Mucosa of rectum (tissue), 2 donors: ENCODE data around the gene SFXN3.

ENCODE experiments used
- H3K27ac ChIP-seq, 2 donors: one replicate each; pipeline ENCODE4 v1.7.0; 2013; ENCODE audit warnings: inconsistent platforms in 2 of 2, low read depth in 2 of 2, low read length in 2 of 2
- H3K27me3 ChIP-seq, 2 donors: one replicate each; pipeline ENCODE4 v1.7.0; 2013; ENCODE audit warnings: low read length in 2 of 2; ENCODE audit not compliant: control insufficient read depth in 2 of 2, insufficient read depth in 2 of 2
- H3K36me3 ChIP-seq, 2 donors: one replicate each; pipeline ENCODE4 v1.7.0; 2013; ENCODE audit warnings: low read length in 2 of 2; ENCODE audit not compliant: control insufficient read depth in 2 of 2, insufficient read depth in 2 of 2
- H3K4me1 ChIP-seq, 2 donors: one replicate each; pipeline ENCODE4 v1.7.0; 2013; ENCODE audit warnings: low read length in 2 of 2, mild to moderate bottlenecking in 1 of 2; ENCODE audit not compliant: control insufficient read depth in 2 of 2, insufficient read depth in 2 of 2
- H3K4me3 ChIP-seq, 2 donors: one replicate each; pipeline ENCODE4 v1.7.0; 2013; ENCODE audit warnings: low read length in 2 of 2
- H3K9ac ChIP-seq, 2 donors: one replicate each; pipeline ENCODE4 v1.7.0; 2013; ENCODE audit warnings: low read length in 2 of 2, low read depth in 1 of 2, mild to moderate bottlenecking in 1 of 2
- H3K9me3 ChIP-seq, 2 donors: one replicate each; pipeline ENCODE4 v1.7.0; 2013; ENCODE audit warnings: low read length in 2 of 2; ENCODE audit not compliant: control insufficient read depth in 2 of 2
- donor health status: healthy.
- donor health status: Normal muscosa, but diverticular disease.

Gene SFXN3

GRCh38 chr10:101015582-101015973, 15.5 kb upstream of the SFXN3 start:
- peaks cover 4% of the 10 kb centered on the region in 2 donors for H3K4me1 ChIP-seq
- no peak overlapping the region for H3K4me3 ChIP-seq
- H3K27ac ChIP-seq, result no peak overlapping the region
- H3K36me3 ChIP-seq, result no peaks in the 10 kb centered on the region
- H3K9me3 ChIP-seq, result no peaks in the 10 kb centered on the region
- H3K27me3 ChIP-seq, result peaks cover 0 to 2% of the 10 kb centered on the region in 2 donors
- H3K9ac ChIP-seq, result no peak overlapping the region

- no peak overlapping the region for H3K9ac ChIP-seq
- H3K27ac ChIP-seq, result no peak overlapping the region
- H3K4me1 ChIP-seq, result peaks cover 4% of the 10 kb centered on the region in 2 donors
- H3K27me3 ChIP-seq, result peaks cover 0 to 2% of the 10 kb centered on the region in 2 donors
- no peak overlapping the region for H3K4me3 ChIP-seq
- no peaks in the 10 kb centered on the region for H3K9me3 ChIP-seq
- H3K36me3 ChIP-seq, result no peaks in the 10 kb centered on the region
Observed at GRCh38 chr10:101016814-101017213, 14.2 kb upstream of the SFXN3 start.

GRCh38 chr10:101018118-101018599, 12.9 kb upstream of the SFXN3 start:
- no peaks in the 10 kb centered on the region for H3K9me3 ChIP-seq
- H3K4me3 ChIP-seq, result no peak overlapping the region
- peak overlapping the region in 1 of 2 donors; percentile 14 for H3K9ac ChIP-seq
- peaks cover 2 to 4% of the 10 kb centered on the region in 2 donors for H3K4me1 ChIP-seq
- H3K27ac ChIP-seq, result no peak overlapping the region
- peaks cover 0 to 2% of the 10 kb centered on the region in 2 donors for H3K27me3 ChIP-seq
- H3K36me3 ChIP-seq, result no peaks in the 10 kb centered on the region

- Histone ChIP-seq H3K27ac (no peak overlapping the region), H3K9me3 (no peaks in the 10 kb centered on the region), H3K4me3 (no peak overlapping the region), H3K27me3 (peaks cover 0 to 2% of the 10 kb centered on the region in 2 donors), H3K4me1 (peaks cover 0 to 4% of the 10 kb centered on the region in 2 donors), H3K9ac (peak overlapping the region in 1 of 2 donors; percentile 14), H3K36me3 (no peaks in the 10 kb centered on the region)
Observed at GRCh38 chr10:101018600-101019439, 12.2 kb upstream of the SFXN3 start.

- Histone ChIP-seq H3K4me1 (peaks cover 0 to 4% of the 10 kb centered on the region in 2 donors), H3K27me3 (peaks cover 0 to 2% of the 10 kb centered on the region in 2 donors), H3K27ac (no peak overlapping the region), H3K9ac (no peak overlapping the region), H3K9me3 (no peaks in the 10 kb centered on the region), H3K36me3 (no peaks in the 10 kb centered on the region), H3K4me3 (no peak overlapping the region)
Observed at GRCh38 chr10:101019440-101019703, 11.7 kb upstream of the SFXN3 start.

- no peaks in the 10 kb centered on the region for H3K9me3 ChIP-seq
- H3K9ac ChIP-seq, result no peak overlapping the region
- H3K36me3 ChIP-seq, result no peaks in the 10 kb centered on the region
- peaks cover 0 to 4% of the 10 kb centered on the region in 2 donors for H3K4me1 ChIP-seq
- no peak overlapping the region for H3K4me3 ChIP-seq
- H3K27ac ChIP-seq, result no peak overlapping the region
- H3K27me3 ChIP-seq, result peaks cover 0 to 2% of the 10 kb centered on the region in 2 donors
Observed at GRCh38 chr10:101020427-101021075, 10.5 kb upstream of the SFXN3 start.

GRCh38 chr10:101021239-101021638, 9.8 kb upstream of the SFXN3 start:
- Histone ChIP-seq H3K9ac (no peak overlapping the region), H3K36me3 (no peaks in the 10 kb centered on the region), H3K27ac (no peak overlapping the region), H3K9me3 (no peaks in the 10 kb centered on the region), H3K4me1 (peaks cover 0 to 4% of the 10 kb centered on the region in 2 donors), H3K4me3 (no peak overlapping the region), H3K27me3 (peaks cover 0 to 2% of the 10 kb centered on the region in 2 donors)

GRCh38 chr10:101021692-101022251, 9.3 kb upstream of the SFXN3 start:
- peaks cover 0 to 2% of the 10 kb centered on the region in 2 donors for H3K27me3 ChIP-seq
- H3K4me1 ChIP-seq, result peaks cover 0 to 4% of the 10 kb centered on the region in 2 donors
- H3K27ac ChIP-seq, result no peak overlapping the region
- H3K9ac ChIP-seq, result no peak overlapping the region
- no peaks in the 10 kb centered on the region for H3K9me3 ChIP-seq
- no peak overlapping the region for H3K4me3 ChIP-seq
- H3K36me3 ChIP-seq, result no peaks in the 10 kb centered on the region

GRCh38 chr10:101022967-101023705, 7.9 kb upstream of the SFXN3 start:
- Histone ChIP-seq H3K4me1 (peaks cover 0 to 4% of the 10 kb centered on the region in 2 donors), H3K9ac (no peak overlapping the region), H3K4me3 (no peak overlapping the region), H3K27ac (no peak overlapping the region), H3K27me3 (peaks cover 0 to 2% of the 10 kb centered on the region in 2 donors), H3K36me3 (no peaks in the 10 kb centered on the region), H3K9me3 (no peaks in the 10 kb centered on the region)
